ENCODE data around the gene RUBCNL.
A peak's percentile ranks its signal among the peaks of the same experiment; 100 is the strongest.
"Not testable (repeated sequence)": the region's sequence is repeated elsewhere in the genome, so short reads cannot be mapped to it uniquely, and the experiment has no call there.

RUBCNL gene, protein sequence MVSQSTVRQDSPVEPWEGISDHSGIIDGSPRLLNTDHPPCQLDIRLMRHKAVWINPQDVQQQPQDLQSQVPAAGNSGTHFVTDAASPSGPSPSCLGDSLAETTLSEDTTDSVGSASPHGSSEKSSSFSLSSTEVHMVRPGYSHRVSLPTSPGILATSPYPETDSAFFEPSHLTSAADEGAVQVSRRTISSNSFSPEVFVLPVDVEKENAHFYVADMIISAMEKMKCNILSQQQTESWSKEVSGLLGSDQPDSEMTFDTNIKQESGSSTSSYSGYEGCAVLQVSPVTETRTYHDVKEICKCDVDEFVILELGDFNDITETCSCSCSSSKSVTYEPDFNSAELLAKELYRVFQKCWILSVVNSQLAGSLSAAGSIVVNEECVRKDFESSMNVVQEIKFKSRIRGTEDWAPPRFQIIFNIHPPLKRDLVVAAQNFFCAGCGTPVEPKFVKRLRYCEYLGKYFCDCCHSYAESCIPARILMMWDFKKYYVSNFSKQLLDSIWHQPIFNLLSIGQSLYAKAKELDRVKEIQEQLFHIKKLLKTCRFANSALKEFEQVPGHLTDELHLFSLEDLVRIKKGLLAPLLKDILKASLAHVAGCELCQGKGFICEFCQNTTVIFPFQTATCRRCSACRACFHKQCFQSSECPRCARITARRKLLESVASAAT

DNA sequence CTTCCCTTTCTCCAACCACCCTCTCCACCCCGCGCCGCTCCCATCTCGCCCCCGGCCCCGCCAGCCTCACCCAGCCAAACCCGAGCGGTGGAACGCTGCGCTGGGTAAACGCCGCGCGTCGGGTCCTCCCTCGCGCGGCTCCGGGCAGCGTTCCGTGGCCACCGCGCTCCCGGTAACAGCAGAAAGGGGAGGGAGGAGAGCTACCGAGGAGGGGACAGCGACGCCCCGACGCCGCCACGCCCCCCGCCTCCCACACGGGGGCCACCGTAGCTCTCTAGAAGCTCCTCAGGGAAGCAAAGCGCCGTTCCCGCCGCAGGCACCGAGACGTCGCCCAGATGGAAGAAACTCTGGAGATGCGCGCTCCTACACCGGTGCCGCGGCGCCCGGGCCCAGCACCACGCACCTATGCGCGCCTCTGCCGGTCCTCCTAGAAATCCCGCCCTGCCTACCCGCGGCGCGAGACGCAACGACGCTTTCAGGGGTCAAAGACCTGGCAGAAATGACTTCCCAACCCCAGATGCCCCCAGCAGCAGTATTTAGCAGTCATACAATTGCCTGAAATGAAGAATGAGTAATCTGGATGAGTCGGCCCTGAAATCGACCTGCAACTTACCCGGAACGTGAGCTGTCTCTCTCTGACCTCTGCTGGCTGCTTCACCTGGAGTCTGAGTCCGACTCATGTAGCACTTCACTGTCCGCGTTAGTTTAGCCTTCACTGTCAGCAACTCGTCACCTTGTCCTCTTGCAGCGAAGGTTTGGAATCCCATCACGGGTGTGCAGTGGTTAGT is at the start of gene RUBCNL:
Gene RUBCNL, minus strand, starts transcription at position 189 of the 788 bp plus-strand sequence. CDS start 14,777 bp downstream, outside the sequence.
- TF ChIP-seq, protein P1, sequence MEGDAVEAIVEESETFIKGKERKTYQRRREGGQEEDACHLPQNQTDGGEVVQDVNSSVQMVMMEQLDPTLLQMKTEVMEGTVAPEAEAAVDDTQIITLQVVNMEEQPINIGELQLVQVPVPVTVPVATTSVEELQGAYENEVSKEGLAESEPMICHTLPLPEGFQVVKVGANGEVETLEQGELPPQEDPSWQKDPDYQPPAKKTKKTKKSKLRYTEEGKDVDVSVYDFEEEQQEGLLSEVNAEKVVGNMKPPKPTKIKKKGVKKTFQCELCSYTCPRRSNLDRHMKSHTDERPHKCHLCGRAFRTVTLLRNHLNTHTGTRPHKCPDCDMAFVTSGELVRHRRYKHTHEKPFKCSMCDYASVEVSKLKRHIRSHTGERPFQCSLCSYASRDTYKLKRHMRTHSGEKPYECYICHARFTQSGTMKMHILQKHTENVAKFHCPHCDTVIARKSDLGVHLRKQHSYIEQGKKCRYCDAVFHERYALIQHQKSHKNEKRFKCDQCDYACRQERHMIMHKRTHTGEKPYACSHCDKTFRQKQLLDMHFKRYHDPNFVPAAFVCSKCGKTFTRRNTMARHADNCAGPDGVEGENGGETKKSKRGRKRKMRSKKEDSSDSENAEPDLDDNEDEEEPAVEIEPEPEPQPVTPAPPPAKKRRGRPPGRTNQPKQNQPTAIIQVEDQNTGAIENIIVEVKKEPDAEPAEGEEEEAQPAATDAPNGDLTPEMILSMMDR (IDR thresholded peaks at IDR 0.05; ENCODE audit: control insufficient read depth, extremely low read depth, insufficient read depth) = peak; percentile 20; the same call in 1 of the 2 replicates
- no peak for DNase-seq (ENCODE audit: low read depth)
- H3K4me3 ChIP-seq (ENCODE audit: low read depth, low read length) = peak within 1 kb of the TSS; percentile 47

DNA sequence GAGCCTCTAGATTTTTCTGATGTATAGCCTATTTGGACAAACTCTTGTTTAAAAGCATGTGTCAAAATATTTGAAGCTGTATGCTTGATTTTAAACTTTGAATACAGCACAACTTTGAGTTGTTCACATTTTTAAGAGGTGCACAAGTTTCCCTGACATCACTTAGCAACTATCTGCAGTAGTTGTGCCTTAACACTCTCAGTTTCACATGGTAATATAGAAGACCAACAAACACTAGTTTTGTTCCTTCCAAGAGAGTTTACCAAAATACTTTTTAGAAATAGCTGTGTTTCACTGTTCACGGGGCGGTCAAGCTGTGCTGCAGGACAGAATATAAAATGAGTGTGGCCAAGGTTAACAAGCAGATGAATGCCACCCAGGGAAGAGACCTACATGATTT is 42.5 kb upstream of the RUBCNL start:
- H3K4me3 ChIP-seq (ENCODE audit: low read depth, low read length); DNase-seq (ENCODE audit: low read depth): not testable (repeated sequence)

DNA sequence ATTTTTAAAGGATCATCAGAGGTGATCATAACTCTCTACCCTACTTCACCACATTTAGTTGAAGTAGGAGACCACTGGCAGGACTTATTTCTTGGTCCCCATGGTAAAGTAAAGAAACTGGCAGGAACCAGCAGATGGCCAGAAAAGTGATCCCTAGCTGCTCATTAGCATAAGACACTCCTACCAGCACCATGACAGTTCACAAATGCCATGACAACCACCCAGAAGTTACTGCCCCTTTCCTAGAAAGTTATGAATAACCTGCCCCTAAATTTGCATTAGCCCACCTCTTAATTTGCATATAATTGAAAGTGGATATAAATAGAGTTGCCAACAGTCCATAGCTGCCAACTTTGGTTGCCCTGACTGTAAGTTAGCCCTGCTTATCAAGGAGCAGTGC is 18.4 kb upstream of the RUBCNL start:
- no peak overlapping the region for H3K4me3 ChIP-seq (ENCODE audit: low read depth, low read length)
- TF ChIP-seq, protein P1 (IDR thresholded peaks at IDR 0.05; ENCODE audit: control insufficient read depth, extremely low read depth, insufficient read depth) = no peak
- DNase-seq (ENCODE audit: low read depth) = no peak

DNA sequence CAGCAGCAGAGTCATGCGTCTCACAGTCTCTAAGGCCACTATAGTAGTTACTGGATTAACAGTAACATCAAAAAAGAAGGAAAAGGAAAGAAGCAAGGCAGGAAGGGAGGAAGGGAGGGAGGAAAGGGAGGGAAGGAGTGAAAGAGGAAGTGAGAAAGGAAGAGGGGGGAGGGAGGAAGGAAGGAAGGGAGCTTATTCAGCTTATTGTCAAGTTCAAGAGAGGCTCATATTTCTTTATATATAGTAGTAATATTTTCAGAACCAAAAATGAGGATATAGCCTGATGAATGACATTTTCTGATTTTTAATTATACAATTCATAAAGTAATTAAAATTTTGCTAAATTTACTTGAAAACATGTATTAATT is 17.7 kb upstream of the RUBCNL start:
- DNase-seq (ENCODE audit: low read depth) = no peak
- TF ChIP-seq, protein P1 (IDR thresholded peaks at IDR 0.05; ENCODE audit: control insufficient read depth, extremely low read depth, insufficient read depth) = no peak
- H3K4me3 ChIP-seq (ENCODE audit: low read depth, low read length) = no peak overlapping the region

DNA sequence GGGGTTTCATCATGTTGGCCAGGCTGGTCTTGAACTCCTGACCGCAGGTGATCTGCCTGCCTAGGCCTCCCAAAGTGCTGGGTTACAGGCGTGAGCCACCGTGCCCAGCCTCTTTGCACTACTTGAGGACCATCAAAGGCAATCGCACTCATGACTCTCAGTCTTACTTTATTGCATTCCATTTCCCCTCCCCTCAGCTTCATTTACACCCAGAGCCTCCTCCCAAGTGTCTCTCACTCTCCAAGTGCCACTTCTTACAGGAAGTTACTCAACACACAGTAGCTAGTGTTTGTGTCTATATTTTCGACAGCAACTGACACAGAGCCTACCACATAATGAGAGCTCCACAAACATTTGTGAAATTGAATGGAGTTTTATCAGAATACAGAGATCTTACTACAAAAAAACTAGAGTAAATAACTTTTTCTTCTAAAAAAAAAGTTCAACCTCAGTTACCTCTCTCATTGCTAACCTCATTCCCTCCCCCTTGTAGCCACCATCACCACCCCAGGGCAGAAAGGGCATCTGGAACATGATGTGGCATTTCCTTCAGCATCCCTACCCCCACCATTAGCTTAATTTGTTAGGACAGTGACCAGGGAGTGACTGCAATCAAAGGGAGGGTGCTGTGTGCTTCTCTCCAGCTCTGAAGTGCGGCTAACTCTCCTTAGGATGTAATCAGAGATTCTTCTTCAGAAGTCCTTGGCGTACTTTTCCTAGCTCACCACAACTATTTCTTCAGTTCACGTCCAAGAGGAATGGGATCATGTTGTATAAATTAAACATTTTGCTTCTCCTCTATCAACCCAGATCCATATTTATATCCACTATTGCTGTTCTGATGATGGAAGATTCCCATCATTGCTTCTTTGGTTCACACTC is 17.0 kb upstream of the RUBCNL start:
- H3K4me3 ChIP-seq (ENCODE audit: low read depth, low read length) = no peak overlapping the region
- TF ChIP-seq, protein P1 (IDR thresholded peaks at IDR 0.05; ENCODE audit: control insufficient read depth, extremely low read depth, insufficient read depth) = no peak
- DNase-seq (ENCODE audit: low read depth) = no peak

DNA sequence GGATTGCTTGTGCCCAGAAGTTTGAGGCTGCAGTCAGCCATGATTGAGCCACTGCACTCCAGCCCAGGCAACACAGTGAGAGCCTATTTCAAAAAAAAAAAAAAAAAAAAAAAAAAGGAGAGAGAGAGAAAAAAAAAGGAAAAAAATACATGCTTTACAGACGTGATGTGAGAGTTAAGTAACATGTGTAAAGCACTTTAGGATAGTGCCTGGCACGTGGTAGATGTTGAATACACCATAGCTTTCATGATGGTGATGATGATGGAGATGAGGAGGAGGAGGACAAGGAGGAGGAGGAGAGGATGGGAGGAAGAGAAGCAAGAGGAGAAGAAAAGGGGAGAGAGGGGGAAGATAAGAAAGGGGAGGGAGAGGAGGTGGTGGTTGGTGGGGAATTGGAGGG is 15.1 kb upstream of the RUBCNL start:
- H3K4me3 ChIP-seq (ENCODE audit: low read depth, low read length) = no peak overlapping the region
- no peak for DNase-seq (ENCODE audit: low read depth)

More for the DNA sequence above, 15.1 kb upstream of the RUBCNL start:
- TF ChIP-seq, protein P1 (IDR thresholded peaks at IDR 0.05; ENCODE audit: control insufficient read depth, extremely low read depth, insufficient read depth) = no peak
